ENCODE measurements around the gene CYTL1.

- TF ChIP-seq, protein P1, sequence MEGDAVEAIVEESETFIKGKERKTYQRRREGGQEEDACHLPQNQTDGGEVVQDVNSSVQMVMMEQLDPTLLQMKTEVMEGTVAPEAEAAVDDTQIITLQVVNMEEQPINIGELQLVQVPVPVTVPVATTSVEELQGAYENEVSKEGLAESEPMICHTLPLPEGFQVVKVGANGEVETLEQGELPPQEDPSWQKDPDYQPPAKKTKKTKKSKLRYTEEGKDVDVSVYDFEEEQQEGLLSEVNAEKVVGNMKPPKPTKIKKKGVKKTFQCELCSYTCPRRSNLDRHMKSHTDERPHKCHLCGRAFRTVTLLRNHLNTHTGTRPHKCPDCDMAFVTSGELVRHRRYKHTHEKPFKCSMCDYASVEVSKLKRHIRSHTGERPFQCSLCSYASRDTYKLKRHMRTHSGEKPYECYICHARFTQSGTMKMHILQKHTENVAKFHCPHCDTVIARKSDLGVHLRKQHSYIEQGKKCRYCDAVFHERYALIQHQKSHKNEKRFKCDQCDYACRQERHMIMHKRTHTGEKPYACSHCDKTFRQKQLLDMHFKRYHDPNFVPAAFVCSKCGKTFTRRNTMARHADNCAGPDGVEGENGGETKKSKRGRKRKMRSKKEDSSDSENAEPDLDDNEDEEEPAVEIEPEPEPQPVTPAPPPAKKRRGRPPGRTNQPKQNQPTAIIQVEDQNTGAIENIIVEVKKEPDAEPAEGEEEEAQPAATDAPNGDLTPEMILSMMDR (IDR thresholded peaks at IDR 0.05; ENCODE audit: insufficient read depth, low read length), result no peak
- no peak for TF ChIP-seq POLR2AphosphoS5 (IDR thresholded peaks at IDR 0.05; ENCODE audit: low read depth)
- no peak for TF ChIP-seq GABPA (IDR thresholded peaks at IDR 0.05; ENCODE audit: low read depth)
- no peak for TF ChIP-seq REST (IDR thresholded peaks at IDR 0.05; ENCODE audit: insufficient replicate concordance, low read depth)
- TF ChIP-seq SPI1 (IDR thresholded peaks at IDR 0.05; ENCODE audit: borderline replicate concordance, low read depth), result no peak
Observed at GRCh38 chr4:4971796-4972195, 47.5 kb downstream of the CYTL1 start.

Measured in HL-60 (cell line).